ENCODE data around the gene ADGRL3.
"Not testable (repeated sequence)": the region's sequence is repeated elsewhere in the genome, so short reads cannot be mapped to it uniquely, and the experiment has no call there.

Gene ADGRL3

GRCh38 chr4:61638591-61638990, 438.5 kb downstream of the ADGRL3 start:
- DNase-seq (ENCODE audit: low spot score): no peak

- DNase-seq (ENCODE audit: low spot score): not testable (repeated sequence)
These were observed 446.7 kb downstream of the ADGRL3 start for GRCh38 chr4:61646746-61647350.

- no peak for DNase-seq (ENCODE audit: low spot score)
These were observed 448.1 kb downstream of the ADGRL3 start for GRCh38 chr4:61648264-61648663.

GRCh38 chr4:61657016-61657415, 456.9 kb downstream of the ADGRL3 start:
- DNase-seq (ENCODE audit: low spot score): no peak

GRCh38 chr4:61661960-61662359, 461.8 kb downstream of the ADGRL3 start:
- no peak for DNase-seq (ENCODE audit: low spot score)

GRCh38 chr4:61662362-61662761, 462.2 kb downstream of the ADGRL3 start:
- no peak for DNase-seq (ENCODE audit: low spot score)

- no peak for DNase-seq (ENCODE audit: low spot score)
These were observed 463.2 kb downstream of the ADGRL3 start for GRCh38 chr4:61663310-61663709.

- no peak for DNase-seq (ENCODE audit: low spot score)
These were observed 465.5 kb downstream of the ADGRL3 start for GRCh38 chr4:61665649-61666048.

- no peak for DNase-seq (ENCODE audit: low spot score)
These were observed 466.1 kb downstream of the ADGRL3 start for GRCh38 chr4:61666244-61666643.

- DNase-seq (ENCODE audit: low spot score): no peak
These were observed 471.5 kb downstream of the ADGRL3 start for GRCh38 chr4:61671599-61671998.

GRCh38 chr4:61675464-61675863, 475.3 kb downstream of the ADGRL3 start:
- no peak for DNase-seq (ENCODE audit: low spot score)

- DNase-seq (ENCODE audit: low spot score): no peak
These were observed 478.2 kb downstream of the ADGRL3 start for GRCh38 chr4:61678297-61678696.

- no peak for DNase-seq (ENCODE audit: low spot score)
These were observed 493.4 kb downstream of the ADGRL3 start for GRCh38 chr4:61693520-61693919.

- no peak for DNase-seq (ENCODE audit: low spot score)
These were observed 514.3 kb downstream of the ADGRL3 start for GRCh38 chr4:61714387-61714911.

GRCh38 chr4:61716426-61716825, 516.3 kb downstream of the ADGRL3 start:
- DNase-seq (ENCODE audit: low spot score): no peak

- DNase-seq (ENCODE audit: low spot score): no peak
These were observed 523.4 kb downstream of the ADGRL3 start for GRCh38 chr4:61723492-61723891.

- DNase-seq (ENCODE audit: low spot score): no peak
These were observed 527.2 kb downstream of the ADGRL3 start for GRCh38 chr4:61727286-61727685.

GRCh38 chr4:61734409-61734808, 534.3 kb downstream of the ADGRL3 start:
- DNase-seq (ENCODE audit: low spot score): no peak

GRCh38 chr4:61739887-61740286, 539.8 kb downstream of the ADGRL3 start:
- no peak for DNase-seq (ENCODE audit: low spot score)

- no peak for DNase-seq (ENCODE audit: low spot score)
These were observed 540.8 kb downstream of the ADGRL3 start for GRCh38 chr4:61740886-61741285.

GRCh38 chr4:61741327-61742096, 541.4 kb downstream of the ADGRL3 start:
- no peak for DNase-seq (ENCODE audit: low spot score)

- no peak for DNase-seq (ENCODE audit: low spot score)
These were observed 550.7 kb downstream of the ADGRL3 start for GRCh38 chr4:61750810-61751209.

GRCh38 chr4:61752617-61753016, 552.5 kb downstream of the ADGRL3 start:
- no peak for DNase-seq (ENCODE audit: low spot score)

- no peak for DNase-seq (ENCODE audit: low spot score)
These were observed 553.6 kb downstream of the ADGRL3 start for GRCh38 chr4:61753739-61754138.
